CD4-positive, alpha-beta memory T cell (primary cell): ENCODE measurements around the gene NISCH. TPM values are rescaled to one million over a fixed set of nuclear protein-coding genes. Genes with fewer than 3 reads are reported as not detected.

Source experiments
- CTCF ChIA-PET: fragments of 350-600 bp; sonication (Branson Sonifier 250); formaldehyde crosslinking; loops from one replicate; lab custom pipeline; 2021; ENCODE audit warnings: inconsistent platforms; ENCODE audit not compliant: partially characterized antibody; lab: Charles Lee
- POLR2A ChIA-PET: fragments of 350-600 bp; sonication (Branson Sonifier 250); formaldehyde crosslinking; loops from one replicate; lab custom pipeline; 2021; ENCODE audit not compliant: partially characterized antibody; lab: Charles Lee
- DNase-seq, 5 donors: peaks; one replicate each; pipeline versions ENCODE4 v3.0.0 to v3.0.0-alpha.2; 2020 to 2022; ENCODE audit warnings: mixed read lengths in 1 of 5
- H3K27ac ChIP-seq: one replicate; pipeline ENCODE4 v1.7.0; 2013; ENCODE audit warnings: low read depth, low read length
- H3K27me3 ChIP-seq: 2 replicates; pipeline ENCODE4 v1.7.0; 2013; ENCODE audit warnings: mild to moderate bottlenecking, low read length, moderate library complexity; ENCODE audit not compliant: insufficient read depth
- H3K36me3 ChIP-seq: 2 replicates; pipeline ENCODE4 v1.7.0; 2013; ENCODE audit warnings: mild to moderate bottlenecking, low read length, moderate library complexity; ENCODE audit not compliant: insufficient read depth
- H3K4me1 ChIP-seq: 2 replicates; pipeline ENCODE4 v1.7.0; 2013; ENCODE audit warnings: mild to moderate bottlenecking, low read length, moderate library complexity; ENCODE audit not compliant: insufficient read depth
- H3K4me3 ChIP-seq, 2 donors: one replicate each; pipeline ENCODE4 v1.7.0; 2013; ENCODE audit warnings: low read length in 2 of 2, mild to moderate bottlenecking in 1 of 2
- H3K9me3 ChIP-seq, 2 donors: one replicate each; pipeline ENCODE4 v1.7.0; 2013; ENCODE audit warnings: low read length in 2 of 2, control low read depth in 1 of 2; ENCODE audit not compliant: control insufficient read depth in 1 of 2
- H3K27ac Mint-ChIP-seq, 7 donors: one replicate each; pipeline ENCODE4 v1.8.0; 2020 to 2021; ENCODE audit warnings: mixed read lengths in 7 of 7, mild to moderate bottlenecking in 6 of 7, inconsistent platforms in 3 of 7, moderate library complexity in 3 of 7
- H3K27me3 Mint-ChIP-seq, 2 donors: one replicate each; pipeline ENCODE4 v1.8.0; 2020 to 2021; ENCODE audit warnings: mixed read lengths in 2 of 2
- H3K36me3 Mint-ChIP-seq, 2 donors: one replicate each; pipeline ENCODE4 v1.8.0; 2020 to 2021; ENCODE audit warnings: mixed read lengths in 2 of 2, inconsistent platforms in 1 of 2, mild to moderate bottlenecking in 1 of 2
- H3K4me1 Mint-ChIP-seq, 4 donors: one replicate each; pipeline ENCODE4 v1.8.0; 2020 to 2021; ENCODE audit warnings: mixed read lengths in 4 of 4, mild to moderate bottlenecking in 1 of 4
- H3K4me3 Mint-ChIP-seq, 8 donors: one replicate each; pipeline ENCODE4 v1.8.0; 2020 to 2021; ENCODE audit warnings: mixed read lengths in 8 of 8, mild to moderate bottlenecking in 7 of 8, moderate library complexity in 6 of 8, inconsistent platforms in 3 of 8
- H3K9me3 Mint-ChIP-seq, 8 donors: one replicate each; pipeline ENCODE4 v1.8.0; 2020 to 2021; ENCODE audit warnings: mixed read lengths in 8 of 8, mild to moderate bottlenecking in 5 of 8, inconsistent platforms in 3 of 8, moderate library complexity in 1 of 8
- intact Hi-C: fragments of 100-400 bp; cut with micrococcal nuclease; formaldehyde crosslinking; loops from one replicate; pipeline ENCODE4 v1.15.1; 2023
- polyA plus RNA-seq, 2 donors: library from polyadenylated mRNA; unstranded; fragments of 300-500 nt; fragmentation: Illumina TruSeq; gene quantifications; one replicate each; pipeline ENCODE4 v1.2.3, GENCODE V29; 2021
- total RNA-seq, 2 experiments: library from RNA; stranded (reverse); gene quantifications; one replicate each; pipeline ENCODE4 v1.2.3, GENCODE V29; 2021

NISCH gene
- total and polyA plus RNA-seq, 4 experiments from 2014 or later, result 10.2 to 205 (median 107) TPM

DNA sequence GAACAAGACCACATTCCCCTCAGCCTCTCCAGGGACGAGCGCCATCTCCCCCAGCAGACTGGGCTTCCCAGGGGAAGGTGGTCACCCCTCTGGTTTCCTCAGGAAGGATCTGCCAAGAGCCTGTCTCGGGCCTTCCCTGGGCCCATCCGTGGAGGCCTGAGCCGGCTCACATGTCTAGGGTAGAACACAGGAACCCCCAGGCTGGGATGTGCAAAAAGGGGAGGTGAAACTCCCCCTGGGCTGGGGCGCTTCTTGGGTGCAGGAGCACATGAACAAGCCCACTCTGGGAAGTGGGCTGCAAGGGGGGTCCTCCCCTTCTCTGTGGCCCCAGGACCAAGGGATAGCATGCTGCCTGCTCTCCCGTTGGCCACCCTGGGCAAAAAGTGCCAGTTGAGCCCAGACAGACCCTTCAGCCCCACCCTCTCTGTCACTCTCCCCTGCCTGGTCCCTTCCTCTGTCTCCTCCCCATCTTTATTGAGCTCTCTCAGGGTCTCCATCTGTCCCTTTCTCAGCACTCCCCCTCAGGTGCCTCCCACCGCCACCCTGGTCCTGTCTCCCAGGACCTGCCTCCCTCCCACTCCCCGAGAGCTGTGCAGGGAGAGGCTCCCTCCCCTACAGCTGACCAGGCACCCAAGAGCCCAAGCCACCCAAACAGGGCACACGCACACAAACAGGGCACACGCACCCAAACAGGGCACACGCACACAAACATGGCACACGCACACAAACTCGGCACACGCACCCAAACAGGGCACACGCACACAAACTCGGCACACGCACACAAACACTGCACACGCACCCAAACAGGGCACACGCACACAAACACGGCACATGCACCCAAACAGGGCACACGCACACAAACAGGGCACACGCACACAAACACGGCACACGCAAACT is 11.4 kb upstream of the NISCH start:
- CTCF ChIA-PET, result interaction anchor here (1.6 to 7.1 kb wide), 4 partner anchors 11 to 31 kb away, joined by 3 to 107 read pairs (median 66); no protein-coding TSS in a partner anchor
- Histone ChIP-seq H3K27ac (no peak overlapping the region), H3K9me3 (no peaks in the 10 kb centered on the region), H3K36me3 (no peaks in the 10 kb centered on the region), H3K4me3 (peak overlapping the region in 1 of 2 donors; percentile 9), H3K4me1 (peaks cover 14% of the 10 kb centered on the region), H3K27me3 (no peaks in the 10 kb centered on the region)
- POLR2A ChIA-PET, result no interaction called here
- intact Hi-C loops, result no loop called here
- Mint-ChIP-seq H3K27me3 (no peaks in the 10 kb centered on the region), H3K9me3 (no peaks in the 10 kb centered on the region), H3K4me1 (peaks cover 6 to 16% (median 12%) of the 10 kb centered on the region in 4 donors), H3K27ac (no peak overlapping the region), H3K36me3 (no peaks in the 10 kb centered on the region), H3K4me3 (peak overlapping the region in 3 of 8 donors; percentile 8 to 29 (median 12))
- DNase-seq, result no peak

GRCh38 chr3:52444860-52445793 is 10.3 kb upstream of the NISCH start, which contains the start of gene SEMA3G:
TSS of gene SEMA3G (minus strand) at chr3:52445103. CDS start at chr3:52445027, 76 bp downstream.
- no peaks in the 10 kb centered on the region for H3K27me3 ChIP-seq
- peak; percentile 62 to 84 (median 66) for DNase-seq
- no peaks in the 10 kb centered on the region for H3K36me3 ChIP-seq
- peaks cover 6 to 16% (median 12%) of the 10 kb centered on the region in 4 donors for H3K4me1 Mint-ChIP-seq
- no peaks in the 10 kb centered on the region for H3K36me3 Mint-ChIP-seq
- POLR2A ChIA-PET, result interaction anchor here (0.9 to 2.3 kb wide), 3 partner anchors 10 to 158 kb away, joined by 3 to 13 read pairs (median 5); partner anchors contain the start of genes GLYCTK, NISCH and TNNC1
- H3K27ac ChIP-seq, result no peak within 1 kb of the TSS
- H3K27me3 Mint-ChIP-seq, result no peaks in the 10 kb centered on the region
- no peaks in the 10 kb centered on the region for H3K9me3 ChIP-seq
- peak within 1 kb of the TSS in 3 of 8 donors; percentile 8 to 29 (median 12) for H3K4me3 Mint-ChIP-seq
- peak within 1 kb of the TSS in 3 of 7 donors; percentile 10 to 76 (median 32) for H3K27ac Mint-ChIP-seq
- no peaks in the 10 kb centered on the region for H3K9me3 Mint-ChIP-seq
- CTCF ChIA-PET, result interaction anchor here (1.0 to 7.1 kb wide), 13 partner anchors 10 to 444 kb away, joined by 3 to 107 read pairs (median 5); partner anchors contain the start of genes NISCH and TLR9
- intact Hi-C loops, result loop anchor here (5.0 kb wide), 1 partner anchor 223 kb away; no protein-coding TSS in a partner anchor
- H3K4me1 ChIP-seq, result peaks cover 14% of the 10 kb centered on the region
- peak within 1 kb of the TSS in 1 of 2 donors; percentile 9 for H3K4me3 ChIP-seq

GRCh38 chr3:52446042-52446441 is 9.4 kb upstream of the NISCH start:
- H3K27ac Mint-ChIP-seq, result no peak overlapping the region
- intact Hi-C loops, result loop anchor here (2.0 to 5.0 kb wide), 2 partner anchors 215 to 224 kb away; no protein-coding TSS in a partner anchor
- H3K9me3 Mint-ChIP-seq, result no peaks in the 10 kb centered on the region
- Histone ChIP-seq H3K4me3 (no peak overlapping the region), H3K4me1 (peaks cover 14% of the 10 kb centered on the region), H3K27ac (no peak overlapping the region), H3K9me3 (no peaks in the 10 kb centered on the region), H3K27me3 (no peaks in the 10 kb centered on the region), H3K36me3 (no peaks in the 10 kb centered on the region)
- peaks cover 6 to 16% (median 12%) of the 10 kb centered on the region in 4 donors for H3K4me1 Mint-ChIP-seq
- POLR2A ChIA-PET, result interaction anchor here (0.9 to 2.3 kb wide), 3 partner anchors 9 to 158 kb away, joined by 3 to 13 read pairs (median 5); partner anchors contain the start of genes GLYCTK, NISCH and TNNC1
- CTCF ChIA-PET, result interaction anchor here (0.6 to 7.1 kb wide), 16 partner anchors 8 to 445 kb away, joined by 3 to 107 read pairs (median 4); partner anchors contain the start of genes NISCH, TLR9 and TNNC1
- H3K36me3 Mint-ChIP-seq, result no peaks in the 10 kb centered on the region
- DNase-seq, result no peak
- H3K27me3 Mint-ChIP-seq, result no peaks in the 10 kb centered on the region
- no peak overlapping the region for H3K4me3 Mint-ChIP-seq

DNA sequence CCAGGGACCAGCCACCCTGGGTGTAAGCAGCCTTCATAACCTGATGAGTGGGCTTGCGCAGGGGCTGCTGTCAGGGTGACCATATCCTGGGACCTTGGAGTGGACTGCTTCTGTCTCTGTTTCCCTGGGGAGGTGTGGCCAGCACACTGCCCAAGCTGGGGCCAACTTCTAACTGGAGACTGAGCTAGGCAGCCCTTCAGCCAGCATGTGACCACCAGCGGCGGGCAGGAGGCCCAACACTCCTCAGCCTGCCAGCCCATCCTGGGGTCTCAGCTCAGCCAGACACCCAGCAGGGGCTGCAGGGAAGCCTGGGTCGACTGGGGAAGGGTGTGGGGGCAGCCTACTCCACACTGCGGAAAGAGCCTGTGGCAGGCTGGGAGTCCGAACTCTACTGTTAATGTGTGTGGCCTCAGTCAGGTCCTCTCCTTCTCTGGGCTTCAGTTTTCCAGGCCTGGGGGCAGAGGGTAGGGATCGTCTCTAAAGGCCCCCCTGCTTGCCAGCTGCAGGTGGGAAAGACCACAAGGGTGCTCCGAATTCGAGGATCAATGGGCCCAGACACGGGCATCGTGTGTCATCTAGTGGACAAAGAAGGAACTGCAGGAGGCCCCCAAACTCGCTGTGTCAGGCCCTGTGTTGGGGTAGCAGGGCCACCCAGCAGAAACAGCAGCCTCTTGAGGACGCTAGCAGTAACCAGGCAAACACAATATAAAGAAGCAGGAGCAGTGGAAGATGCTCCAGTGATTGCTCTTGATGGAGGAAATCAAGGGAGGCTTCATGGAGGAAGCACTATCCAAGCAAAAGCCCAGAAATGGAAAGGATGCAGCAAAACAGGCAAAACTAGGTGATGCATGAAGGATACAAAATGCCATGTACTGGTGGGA is 8.5 kb upstream of the NISCH start:
- no peak overlapping the region for H3K4me3 ChIP-seq
- Mint-ChIP-seq H3K27ac (peak overlapping the region in 4 of 7 donors; percentile 73 to 85 (median 78)), H3K4me3 (peak overlapping the region in 3 of 8 donors; percentile 12 to 85 (median 43)), H3K4me1 (peaks cover 6 to 22% (median 12%) of the 10 kb centered on the region in 4 donors), H3K27me3 (no peaks in the 10 kb centered on the region), H3K9me3 (no peaks in the 10 kb centered on the region), H3K36me3 (no peaks in the 10 kb centered on the region)
- peaks cover 14% of the 10 kb centered on the region for H3K4me1 ChIP-seq
- no peaks in the 10 kb centered on the region for H3K27me3 ChIP-seq
- no peaks in the 10 kb centered on the region for H3K9me3 ChIP-seq
- no peak overlapping the region for H3K27ac ChIP-seq
- peak; percentile 64 to 73 (median 68) for DNase-seq
- ChIA-PET CTCF (interaction anchor here (0.6 to 7.1 kb wide), 22 partner anchors 7 to 445 kb away, joined by 3 to 107 read pairs (median 4); partner anchors contain the start of genes POC1A, TLR9 and TNNC1), POLR2A (interaction anchor here (0.7 to 2.3 kb wide), 4 partner anchors 9 to 208 kb away, joined by 3 to 13 read pairs (median 4); partner anchors contain the start of genes GLYCTK, NISCH, TNNC1 and TWF2)
- H3K36me3 ChIP-seq, result no peaks in the 10 kb centered on the region
- intact Hi-C loops, result loop anchor here (1.0 to 5.0 kb wide), 6 partner anchors 19 to 446 kb away; no protein-coding TSS in a partner anchor

- H3K27me3 Mint-ChIP-seq, result no peaks in the 10 kb centered on the region
- H3K4me1 ChIP-seq, result peaks cover 14% of the 10 kb centered on the region
- ChIA-PET POLR2A (interaction anchor here (1.7 kb wide), 1 partner anchor 209 kb away, joined by 4 read pairs; the partner anchor contains the start of gene TWF2), CTCF (interaction anchor here (0.7 to 7.1 kb wide), 17 partner anchors 8 to 446 kb away, joined by 3 to 107 read pairs (median 4); partner anchors contain the start of genes POC1A and UQCC5)
- intact Hi-C loops, result loop anchor here (1.0 to 5.0 kb wide), 6 partner anchors 19 to 446 kb away; no protein-coding TSS in a partner anchor
- no peaks in the 10 kb centered on the region for H3K9me3 ChIP-seq
- peaks cover 6 to 22% (median 12%) of the 10 kb centered on the region in 4 donors for H3K4me1 Mint-ChIP-seq
- H3K36me3 Mint-ChIP-seq, result no peaks in the 10 kb centered on the region
- H3K4me3 ChIP-seq, result no peak overlapping the region
- no peaks in the 10 kb centered on the region for H3K27me3 ChIP-seq
- no peak overlapping the region for H3K4me3 Mint-ChIP-seq
- no peaks in the 10 kb centered on the region for H3K9me3 Mint-ChIP-seq
- H3K27ac ChIP-seq, result no peak overlapping the region
- H3K27ac Mint-ChIP-seq, result no peak overlapping the region
- no peaks in the 10 kb centered on the region for H3K36me3 ChIP-seq
- DNase-seq, result no peak
These were observed 7.7 kb upstream of the NISCH start for GRCh38 chr3:52447512-52448355.
